NCI-H2107 treated with DMSO at 0.1 percent for 48 hours (cell line): Measurements from ENCODE around the gene SPEM2.

ENCODE experiments used
- DNase-seq: peaks from one replicate; lab custom pipeline; 2025; ENCODE audit not compliant: unreplicated experiment; lab: John Stamatoyannopoulos, UW

SPEM2 gene

GRCh38 chr17:7440113-7440833 lies 14.9 kb downstream of the SPEM2 start:
- DNase-seq = no peak

- no peak for DNase-seq
Measured at GRCh38 chr17:7440834-7441195, 15.4 kb downstream of the SPEM2 start.

- DNase-seq = no peak
Measured at GRCh38 chr17:7441266-7441665, 15.8 kb downstream of the SPEM2 start.

- no peak for DNase-seq
Measured at GRCh38 chr17:7442142-7442541, 16.7 kb downstream of the SPEM2 start.

GRCh38 chr17:7443499-7444485 lies 18.4 kb downstream of the SPEM2 start:
- no peak for DNase-seq

GRCh38 chr17:7444682-7445618 lies 19.5 kb downstream of the SPEM2 start, which contains the start of gene CHRNB1:
Gene CHRNB1, plus strand, starts transcription at chr17:7445061. Its CDS starts 67 bp downstream, at chr17:7445128.
- no peak for DNase-seq

- DNase-seq = no peak
Measured at GRCh38 chr17:7445619-7445968, 20.2 kb downstream of the SPEM2 start.

GRCh38 chr17:7448461-7448860 lies 23.0 kb downstream of the SPEM2 start:
- DNase-seq = no peak

GRCh38 chr17:7459961-7460545 lies 34.6 kb downstream of the SPEM2 start:
- no peak for DNase-seq

- no peak for DNase-seq
Measured at GRCh38 chr17:7460850-7461660, 35.6 kb downstream of the SPEM2 start.

GRCh38 chr17:7462474-7463371 lies 37.3 kb downstream of the SPEM2 start:
- no peak for DNase-seq

- DNase-seq = no peak
Measured at GRCh38 chr17:7463372-7463846, 38.0 kb downstream of the SPEM2 start.

- DNase-seq = no peak
Measured at GRCh38 chr17:7464081-7464480, 38.7 kb downstream of the SPEM2 start.

- no peak for DNase-seq
Measured at GRCh38 chr17:7465597-7466275, 40.3 kb downstream of the SPEM2 start.

- no peak for DNase-seq
Measured at GRCh38 chr17:7466318-7466638, 40.9 kb downstream of the SPEM2 start.

- DNase-seq = no peak
Measured at GRCh38 chr17:7466639-7467341, 41.4 kb downstream of the SPEM2 start.

GRCh38 chr17:7467498-7467897 lies 42.1 kb downstream of the SPEM2 start:
- DNase-seq = no peak

GRCh38 chr17:7468290-7468689 lies 42.9 kb downstream of the SPEM2 start:
- no peak for DNase-seq
